DOHH2 (cell line): ENCODE measurements around the gene FTSJ1.
A peak's percentile ranks its signal among the peaks of the same experiment; 100 is the strongest.

Experiments used
- H3F3A ChIP-seq: fragments of 200-600 bp; sonication (generic), shearing (Covaris generic); 2 replicates; pipeline ENCODE4 v1.6.0; 2016; ENCODE audit warnings: antibody characterized with exemption, mild to moderate bottlenecking; ENCODE audit not compliant: control insufficient read depth, insufficient read depth
- H3K27ac ChIP-seq: fragments of 200-600 bp; sonication (generic); 2 replicates; pipeline ENCODE4 v1.5.1; 2014; ENCODE audit warnings: low read depth, mild to moderate bottlenecking, low read length, moderate library complexity
- H3K27me3 ChIP-seq: fragments of 200-600 bp; sonication (generic); 2 replicates; pipeline ENCODE4 v1.6.1; 2014; ENCODE audit warnings: mild to moderate bottlenecking, low read length, mixed read lengths; ENCODE audit not compliant: control insufficient read depth
- H3K36me3 ChIP-seq: fragments of 200-600 bp; sonication (generic); 2 replicates; pipeline ENCODE4 v1.6.1; 2014; ENCODE audit warnings: mild to moderate bottlenecking, low read length, moderate library complexity, mixed read lengths; ENCODE audit not compliant: control insufficient read depth
- H3K4me1 ChIP-seq: fragments of 200-600 bp; sonication (generic); 2 replicates; pipeline ENCODE4 v1.6.1; 2014; ENCODE audit warnings: mild to moderate bottlenecking, low read length, mixed read lengths; ENCODE audit not compliant: control insufficient read depth
- H3K4me2 ChIP-seq: fragments of 200-600 bp; sonication (generic); 2 replicates; pipeline ENCODE4 v1.6.0; 2014; ENCODE audit warnings: mild to moderate bottlenecking, low read length, moderate library complexity
- H3K4me3 ChIP-seq: fragments of 200-600 bp; sonication (generic); 2 replicates; pipeline ENCODE4 v1.5.1; 2014; ENCODE audit warnings: mild to moderate bottlenecking, low read length, mixed read lengths
- H3K79me2 ChIP-seq: fragments of 200-600 bp; sonication (generic); 2 replicates; pipeline ENCODE4 v1.6.1; 2014; ENCODE audit warnings: mild to moderate bottlenecking, low read length, mixed read lengths; ENCODE audit not compliant: control insufficient read depth
- H3K9me2 ChIP-seq: fragments of 200-600 bp; sonication (generic); replicated peaks from 2 replicates; pipeline ENCODE4 v1.6.1; 2014; ENCODE audit warnings: mild to moderate bottlenecking, low read length, mixed read lengths; ENCODE audit not compliant: control insufficient read depth
- H3K9me3 ChIP-seq: fragments of 200-600 bp; sonication (generic); 2 replicates; pipeline ENCODE4 v1.6.1; 2014; ENCODE audit warnings: antibody characterized with exemption, low read length, mixed read lengths; ENCODE audit not compliant: control insufficient read depth, insufficient read depth
- H4K20me1 ChIP-seq: fragments of 200-600 bp; sonication (generic); 2 replicates; pipeline ENCODE4 v1.6.0; 2014; ENCODE audit warnings: low read depth, mild to moderate bottlenecking, antibody characterized with exemption, low read length, moderate library complexity; ENCODE audit not compliant: control insufficient read depth, insufficient read depth
- EZH2phosphoT487 ChIP-seq: fragments of 200-600 bp; sonication (generic); IDR thresholded peaks from 2 replicates; pipeline ENCODE4 v1.6.1; 2017; ENCODE audit warnings: borderline replicate concordance, mild to moderate bottlenecking, antibody characterized with exemption, low read length, moderate library complexity, mixed read lengths
- TF ChIP-seq, protein P1 (sequence below): fragments of 200-600 bp; sonication (generic); IDR thresholded peaks from one replicate; pipeline ENCODE4 v1.5.1; 2014; ENCODE audit warnings: antibody characterized with exemption, mild to moderate bottlenecking, low read depth, low read length; ENCODE audit not compliant: poor library complexity, severe bottlenecking

The FTSJ1 gene

DNA sequence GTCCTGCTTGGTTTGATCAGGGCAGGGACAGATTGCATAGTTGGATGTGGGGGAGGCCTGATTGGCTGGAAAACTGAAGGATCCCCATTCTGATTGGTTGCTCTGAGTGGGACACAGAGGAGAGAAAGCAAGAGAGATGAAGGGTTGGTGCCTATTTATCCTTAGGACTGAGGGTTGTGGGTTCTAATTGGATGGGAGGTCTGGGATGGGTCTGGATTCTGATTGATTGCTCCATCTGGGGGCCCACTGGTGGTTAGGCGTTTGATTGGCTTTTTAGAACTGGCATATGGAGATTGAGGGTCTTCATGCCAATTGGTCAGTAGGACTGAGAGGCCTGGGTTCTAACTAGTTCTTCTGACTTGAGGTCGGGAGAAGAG, 45.0 kb downstream of the FTSJ1 start:
- TF ChIP-seq, protein P1, sequence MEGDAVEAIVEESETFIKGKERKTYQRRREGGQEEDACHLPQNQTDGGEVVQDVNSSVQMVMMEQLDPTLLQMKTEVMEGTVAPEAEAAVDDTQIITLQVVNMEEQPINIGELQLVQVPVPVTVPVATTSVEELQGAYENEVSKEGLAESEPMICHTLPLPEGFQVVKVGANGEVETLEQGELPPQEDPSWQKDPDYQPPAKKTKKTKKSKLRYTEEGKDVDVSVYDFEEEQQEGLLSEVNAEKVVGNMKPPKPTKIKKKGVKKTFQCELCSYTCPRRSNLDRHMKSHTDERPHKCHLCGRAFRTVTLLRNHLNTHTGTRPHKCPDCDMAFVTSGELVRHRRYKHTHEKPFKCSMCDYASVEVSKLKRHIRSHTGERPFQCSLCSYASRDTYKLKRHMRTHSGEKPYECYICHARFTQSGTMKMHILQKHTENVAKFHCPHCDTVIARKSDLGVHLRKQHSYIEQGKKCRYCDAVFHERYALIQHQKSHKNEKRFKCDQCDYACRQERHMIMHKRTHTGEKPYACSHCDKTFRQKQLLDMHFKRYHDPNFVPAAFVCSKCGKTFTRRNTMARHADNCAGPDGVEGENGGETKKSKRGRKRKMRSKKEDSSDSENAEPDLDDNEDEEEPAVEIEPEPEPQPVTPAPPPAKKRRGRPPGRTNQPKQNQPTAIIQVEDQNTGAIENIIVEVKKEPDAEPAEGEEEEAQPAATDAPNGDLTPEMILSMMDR = no peak
- no peak for TF ChIP-seq EZH2phosphoT487
- peak overlapping the region; percentile 74 for H3K27ac ChIP-seq
- H3K79me2 ChIP-seq = peaks cover 33% of the 10 kb centered on the region
- peak overlapping the region; percentile 92 for H3K4me3 ChIP-seq
- H3K4me1 ChIP-seq = peaks cover 42% of the 10 kb centered on the region
- H3K9me3 ChIP-seq = no peaks in the 10 kb centered on the region
- peaks cover 24% of the 10 kb centered on the region for H3K36me3 ChIP-seq
- H3F3A ChIP-seq = no peaks in the 10 kb centered on the region; the same call in 1 of the 2 replicates
- no peaks in the 10 kb centered on the region for H3K27me3 ChIP-seq
- no peaks in the 10 kb centered on the region for H4K20me1 ChIP-seq
- H3K9me2 ChIP-seq = no peaks in the 10 kb centered on the region
- H3K4me2 ChIP-seq = peak overlapping the region; percentile 62

GRCh38 chrX:48521353-48522243, 45.6 kb downstream of the FTSJ1 start, which contains the start of gene EBP:
TSS of gene EBP (plus strand) at chrX:48521808. CDS start at chrX:48523772, 1,964 bp downstream.
- Histone ChIP-seq H3F3A (no peaks in the 10 kb centered on the region; the same call in 1 of the 2 replicates), H3K9me2 (no peaks in the 10 kb centered on the region), H3K27me3 (no peaks in the 10 kb centered on the region), H3K79me2 (peaks cover 33% of the 10 kb centered on the region), H3K36me3 (peaks cover 30% of the 10 kb centered on the region), H3K9me3 (no peaks in the 10 kb centered on the region), H4K20me1 (no peaks in the 10 kb centered on the region), H3K4me2 (peak within 1 kb of the TSS; percentile 79), H3K27ac (peak within 1 kb of the TSS; percentile 74), H3K4me1 (peaks cover 42% of the 10 kb centered on the region), H3K4me3 (peak within 1 kb of the TSS; percentile 92)
- TF ChIP-seq EZH2phosphoT487 = no peak
- TF ChIP-seq, protein P1 = no peak

GRCh38 chrX:48522291-48522690, 46.3 kb downstream of the FTSJ1 start:
- Histone ChIP-seq H3K27me3 (no peaks in the 10 kb centered on the region), H4K20me1 (no peaks in the 10 kb centered on the region), H3K4me1 (peaks cover 42% of the 10 kb centered on the region), H3K9me2 (no peaks in the 10 kb centered on the region), H3K4me2 (peak overlapping the region; percentile 79), H3K4me3 (peak overlapping the region; percentile 92), H3K9me3 (no peaks in the 10 kb centered on the region), H3F3A (no peaks in the 10 kb centered on the region; the same call in 1 of the 2 replicates), H3K27ac (peak overlapping the region; percentile 74), H3K36me3 (peaks cover 37% of the 10 kb centered on the region), H3K79me2 (peaks cover 33% of the 10 kb centered on the region)
- no peak for TF ChIP-seq EZH2phosphoT487
- TF ChIP-seq, protein P1 = no peak
